Breast epithelium (tissue), 4 donors: ENCODE results near the gene C5orf46. TPM values are rescaled to one million over a fixed set of nuclear protein-coding genes. Genes with fewer than 3 reads are reported as not detected.

Source experiments
- DNase-seq, 2 donors: peaks; one replicate each; pipeline ENCODE4 v3.0.0-alpha.2; 2019; ENCODE audit warnings: low spot score in 2 of 2
- H3K27ac ChIP-seq, 2 donors: fragments of 200-600 bp; sonication (generic) in 1 of 2; one replicate each; pipeline ENCODE4 v1.5.1; 2016 to 2019; ENCODE audit warnings: mild to moderate bottlenecking in 1 of 2
- H3K27me3 ChIP-seq, 2 donors: fragments of 200-600 bp; sonication (generic) in 1 of 2; one replicate each; pipeline versions ENCODE4 v1.5.1 to v1.6.0; 2017 to 2019; ENCODE audit warnings: control low read depth in 1 of 2, mild to moderate bottlenecking in 1 of 2
- H3K36me3 ChIP-seq: fragments of 200-600 bp; one replicate; pipeline ENCODE4 v1.5.1; 2019
- H3K4me1 ChIP-seq, 2 donors: fragments of 200-600 bp; sonication (generic); one replicate each; pipeline ENCODE4 v1.5.1; 2016 to 2019; ENCODE audit warnings: control low read depth in 1 of 2
- H3K4me3 ChIP-seq, 3 donors: fragments of 200-600 bp; sonication (generic); 1 replicate in 2 of 3; 2 replicates in 1 of 3; pipeline ENCODE4 v1.5.1; 2016 to 2019; ENCODE audit warnings: mild to moderate bottlenecking in 3 of 3, moderate library complexity in 2 of 3
- H3K9me3 ChIP-seq, 2 donors: fragments of 200-600 bp; sonication (generic) in 1 of 2; one replicate each; pipeline ENCODE4 v1.5.1; 2016 to 2019; ENCODE audit warnings: control low read depth in 1 of 2
- POLR2A ChIP-seq: fragments of 450-650 bp; IDR thresholded peaks from one replicate; pipeline ENCODE4 v1.6.1; 2016; ENCODE audit warnings: antibody characterized with exemption, mild to moderate bottlenecking, moderate library complexity
- POLR2AphosphoS5 ChIP-seq, 3 donors: sonication (generic); formaldehyde crosslinking; IDR thresholded peaks; one replicate each; pipeline ENCODE4 v1.6.1; 2017; ENCODE audit warnings: antibody characterized with exemption in 3 of 3
- intact Hi-C: fragments of 100-400 bp; cut with DNase I; formaldehyde crosslinking; loops from one replicate; pipeline ENCODE4 v1.15.1; 2023; ENCODE audit warnings: low total_unique reads
- total RNA-seq, 3 donors: library from RNA; depleted of rRNA; stranded (reverse); fragments of >200 nt; gene quantifications; one replicate each; pipeline ENCODE4 v1.1.0, GENCODE V29; 2016
- TF ChIP-seq, protein P1 (sequence below), 3 donors: fragments of 450-650 bp; IDR thresholded peaks; one replicate each; pipeline ENCODE4 v1.5.1; 2016 to 2017; ENCODE audit warnings: antibody characterized with exemption in 3 of 3, mild to moderate bottlenecking in 3 of 3, moderate library complexity in 3 of 3

The C5orf46 gene
- total RNA-seq, 3 donors from 2014 or later, result 5.2 to 9.4 TPM; not detected in 1

GRCh38 chr5:147845618-147846017 lies 60.7 kb downstream of the C5orf46 start:
- DNase-seq, result no peak
- H3K9me3 ChIP-seq, result no peaks in the 10 kb centered on the region
- intact Hi-C loops, result no loop called here
- H3K27ac ChIP-seq, result no peak overlapping the region
- no peaks in the 10 kb centered on the region for H3K27me3 ChIP-seq
- H3K36me3 ChIP-seq, result no peaks in the 10 kb centered on the region
- H3K4me3 ChIP-seq, result no peak overlapping the region
- H3K4me1 ChIP-seq, result no peaks in the 10 kb centered on the region
- TF ChIP-seq, protein P1, sequence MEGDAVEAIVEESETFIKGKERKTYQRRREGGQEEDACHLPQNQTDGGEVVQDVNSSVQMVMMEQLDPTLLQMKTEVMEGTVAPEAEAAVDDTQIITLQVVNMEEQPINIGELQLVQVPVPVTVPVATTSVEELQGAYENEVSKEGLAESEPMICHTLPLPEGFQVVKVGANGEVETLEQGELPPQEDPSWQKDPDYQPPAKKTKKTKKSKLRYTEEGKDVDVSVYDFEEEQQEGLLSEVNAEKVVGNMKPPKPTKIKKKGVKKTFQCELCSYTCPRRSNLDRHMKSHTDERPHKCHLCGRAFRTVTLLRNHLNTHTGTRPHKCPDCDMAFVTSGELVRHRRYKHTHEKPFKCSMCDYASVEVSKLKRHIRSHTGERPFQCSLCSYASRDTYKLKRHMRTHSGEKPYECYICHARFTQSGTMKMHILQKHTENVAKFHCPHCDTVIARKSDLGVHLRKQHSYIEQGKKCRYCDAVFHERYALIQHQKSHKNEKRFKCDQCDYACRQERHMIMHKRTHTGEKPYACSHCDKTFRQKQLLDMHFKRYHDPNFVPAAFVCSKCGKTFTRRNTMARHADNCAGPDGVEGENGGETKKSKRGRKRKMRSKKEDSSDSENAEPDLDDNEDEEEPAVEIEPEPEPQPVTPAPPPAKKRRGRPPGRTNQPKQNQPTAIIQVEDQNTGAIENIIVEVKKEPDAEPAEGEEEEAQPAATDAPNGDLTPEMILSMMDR (IDR thresholded peaks at IDR 0.05), result no peak
- TF ChIP-seq POLR2AphosphoS5 (IDR thresholded peaks at IDR 0.05) (no peak), POLR2A (no peak)

GRCh38 chr5:147844846-147845245 lies 61.5 kb downstream of the C5orf46 start:
- intact Hi-C loops, result no loop called here
- Histone ChIP-seq H3K36me3 (no peaks in the 10 kb centered on the region), H3K9me3 (no peaks in the 10 kb centered on the region), H3K27me3 (no peaks in the 10 kb centered on the region), H3K4me1 (no peaks in the 10 kb centered on the region), H3K27ac (no peak overlapping the region), H3K4me3 (no peak overlapping the region)
- TF ChIP-seq, protein P1 (IDR thresholded peaks at IDR 0.05), result no peak
- TF ChIP-seq POLR2A, result no peak
- no peak for TF ChIP-seq POLR2AphosphoS5 (IDR thresholded peaks at IDR 0.05)
- no peak for DNase-seq

GRCh38 chr5:147842869-147843268 lies 63.5 kb downstream of the C5orf46 start:
- Histone ChIP-seq H3K27me3 (no peaks in the 10 kb centered on the region), H3K27ac (no peak overlapping the region), H3K9me3 (no peaks in the 10 kb centered on the region), H3K4me3 (no peak overlapping the region), H3K36me3 (no peaks in the 10 kb centered on the region), H3K4me1 (no peaks in the 10 kb centered on the region)
- TF ChIP-seq, protein P1 (IDR thresholded peaks at IDR 0.05), result no peak
- TF ChIP-seq POLR2A (no peak), POLR2AphosphoS5 (IDR thresholded peaks at IDR 0.05) (no peak)
- intact Hi-C loops, result no loop called here
- DNase-seq, result no peak

Other genes with a start within 250 kb of the C5orf46 start
- gene JAKMIP2, start 123.8 kb downstream of the C5orf46 start, total RNA-seq, result under 1 TPM; under 0.01 to 0.73 (median 0.64) TPM
- gene SPINK1, start 74.9 kb downstream of the C5orf46 start, total RNA-seq, result 1 to 10 TPM in 1 of 3 donors, not detected in 2; 1.6 TPM
- not detected for gene SCGB3A2, start 27.8 kb downstream of the C5orf46 start, total RNA-seq
- gene SPINK5, start 157.4 kb upstream of the C5orf46 start, total RNA-seq, result under 1 TPM in 2 of 3 donors, not detected in 1; under 0.01 to 0.16 TPM